Ectodermal cell (in vitro differentiated cells): ENCODE measurements around the gene EIF3I. TPM values are rescaled to one million over a fixed set of nuclear protein-coding genes. Genes with fewer than 3 reads are reported as not detected.

ENCODE experiments used
- H3K27ac ChIP-seq: 2 replicates; pipeline ENCODE4 v1.7.0; 2013; ENCODE audit warnings: mild to moderate bottlenecking, low read depth, low read length; ENCODE audit not compliant: insufficient read depth, poor library complexity, severe bottlenecking
- H3K27me3 ChIP-seq: 2 replicates; pipeline ENCODE4 v1.7.0; 2013; ENCODE audit warnings: mild to moderate bottlenecking, low read length; ENCODE audit not compliant: insufficient read depth, control insufficient read depth, poor library complexity, severe bottlenecking
- H3K36me3 ChIP-seq: one replicate; pipeline ENCODE4 v1.7.0; 2013; ENCODE audit warnings: low read length; ENCODE audit not compliant: control insufficient read depth, insufficient read depth
- H3K4me1 ChIP-seq: one replicate; pipeline ENCODE4 v1.7.0; 2013; ENCODE audit warnings: low read length; ENCODE audit not compliant: control insufficient read depth, insufficient read depth
- H3K4me3 ChIP-seq: 2 replicates; pipeline ENCODE4 v1.7.0; 2013; ENCODE audit warnings: low read depth, low read length, control low read depth; ENCODE audit not compliant: insufficient read depth
- H3K9me3 ChIP-seq: 2 replicates; pipeline ENCODE4 v1.7.0; 2013; ENCODE audit warnings: mild to moderate bottlenecking, low read length, moderate library complexity; ENCODE audit not compliant: control insufficient read depth
- WGBS, 2 experiments: methylation state at CpG; one replicate each; pipeline ENCODE4 v1.1.7; 2013; ENCODE audit warnings: missing lambda C conversion rate in 2 of 2; 5-methylcytosine and 5-hydroxymethylcytosine counted together
- polyA plus RNA-seq, 4 experiments: library from polyadenylated mRNA; stranded (reverse); fragments of 50-300 nt; gene quantifications; one replicate each; pipeline ENCODE4 v1.2.3, GENCODE V29; 2013

The EIF3I gene
- 215 TPM for polyA plus RNA-seq (2013, experiment 1 of 4)
- polyA plus RNA-seq (2013, experiment 2 of 4) = 211 TPM
- 201 TPM for polyA plus RNA-seq (2013, experiment 3 of 4)
- 205 TPM for polyA plus RNA-seq (2013, experiment 4 of 4)

- peaks cover 8% of the 10 kb centered on the region for H3K4me1 ChIP-seq
- H3K36me3 ChIP-seq = no peaks in the 10 kb centered on the region
- no peaks in the 10 kb centered on the region for H3K9me3 ChIP-seq
- peak within 1 kb of the TSS; percentile 83 for H3K4me3 ChIP-seq
- H3K27ac ChIP-seq = peak within 1 kb of the TSS; percentile 26
- WGBS, 2 experiments = 0 to 1% methylated on average over 46 of the region's 46 CpGs
- no peaks in the 10 kb centered on the region for H3K27me3 ChIP-seq
Measured at GRCh38 chr1:32221980-32222755, at the start of gene EIF3I, which contains the start of gene TMEM234. EIF3I (plus strand) TSS chr1:32222407; CDS start chr1:32222442, 35 bp downstream. TMEM234 (minus strand) TSS chr1:32222353; CDS start chr1:32222322, 31 bp downstream.

DNA sequence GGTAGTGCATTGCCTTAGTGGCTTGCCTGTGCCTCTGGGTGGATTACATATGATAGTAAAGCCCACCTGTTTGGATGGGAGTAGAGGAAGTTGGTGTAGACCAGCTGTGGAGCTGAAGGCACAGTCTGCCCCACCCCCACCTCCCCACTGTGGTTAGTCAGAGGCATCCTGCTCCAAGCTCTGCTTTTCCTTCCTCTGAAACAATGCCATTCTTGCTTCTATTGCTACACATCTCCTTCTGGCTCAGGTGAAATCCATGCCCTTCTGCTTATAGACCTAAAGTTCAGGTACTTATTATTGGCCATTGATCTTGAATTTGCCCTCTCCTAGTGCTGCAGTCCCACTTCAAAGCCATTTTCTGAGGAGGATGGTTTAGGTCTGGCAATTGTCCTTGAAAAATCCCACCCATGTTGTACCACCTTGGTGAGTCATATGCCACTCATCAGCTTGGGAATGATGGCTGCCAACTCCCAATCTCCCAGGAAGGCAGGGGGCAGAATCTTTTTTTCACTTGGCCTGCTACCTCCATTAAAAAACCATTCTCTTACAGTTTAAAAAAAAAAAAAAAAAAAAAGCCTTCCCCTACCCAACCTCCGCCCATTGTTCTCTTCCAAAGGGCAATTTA is 49.5 kb upstream of the EIF3I start:
- Histone ChIP-seq H3K9me3 (no peaks in the 10 kb centered on the region), H3K4me1 (no peaks in the 10 kb centered on the region), H3K27ac (no peak overlapping the region), H3K27me3 (no peaks in the 10 kb centered on the region), H3K4me3 (no peak overlapping the region), H3K36me3 (peaks cover 29% of the 10 kb centered on the region)
- 95 to 100% methylated on average over 1 of the region's 1 CpG for WGBS, 2 experiments

- peaks cover 11% of the 10 kb centered on the region for H3K36me3 ChIP-seq
- H3K9me3 ChIP-seq = no peaks in the 10 kb centered on the region
- peak overlapping the region; percentile 41 for H3K27ac ChIP-seq
- H3K4me1 ChIP-seq = peaks cover 11% of the 10 kb centered on the region
- H3K4me3 ChIP-seq = peak overlapping the region; percentile 77
- 86 to 90% methylated on average over 7 of the region's 7 CpGs for WGBS, 2 experiments
- no peaks in the 10 kb centered on the region for H3K27me3 ChIP-seq
Measured at GRCh38 chr1:32178380-32179192, 43.6 kb upstream of the EIF3I start.

- Histone ChIP-seq H3K4me1 (peaks cover 11% of the 10 kb centered on the region), H3K9me3 (no peaks in the 10 kb centered on the region), H3K4me3 (peak overlapping the region; percentile 77), H3K27me3 (no peaks in the 10 kb centered on the region), H3K27ac (peak overlapping the region; percentile 41), H3K36me3 (peaks cover 16% of the 10 kb centered on the region)
- 42 to 47% methylated on average over 7 of the region's 7 CpGs for whole genome bisulfite sequencing, 2 experiments
Measured at GRCh38 chr1:32179193-32179442, 43.1 kb upstream of the EIF3I start.

GRCh38 chr1:32179443-32180185 is 42.6 kb upstream of the EIF3I start, which contains the start of gene TXLNA:
TXLNA (plus strand) TSS chr1:32179675; CDS start chr1:32180346, 671 bp downstream.
- Histone ChIP-seq H3K9me3 (no peaks in the 10 kb centered on the region), H3K27ac (peak within 1 kb of the TSS; percentile 90), H3K27me3 (no peaks in the 10 kb centered on the region), H3K36me3 (peaks cover 21% of the 10 kb centered on the region), H3K4me1 (peaks cover 11% of the 10 kb centered on the region), H3K4me3 (peak within 1 kb of the TSS; percentile 77)
- WGBS, 2 experiments = 1% methylated on average over 79 of the region's 79 CpGs

DNA sequence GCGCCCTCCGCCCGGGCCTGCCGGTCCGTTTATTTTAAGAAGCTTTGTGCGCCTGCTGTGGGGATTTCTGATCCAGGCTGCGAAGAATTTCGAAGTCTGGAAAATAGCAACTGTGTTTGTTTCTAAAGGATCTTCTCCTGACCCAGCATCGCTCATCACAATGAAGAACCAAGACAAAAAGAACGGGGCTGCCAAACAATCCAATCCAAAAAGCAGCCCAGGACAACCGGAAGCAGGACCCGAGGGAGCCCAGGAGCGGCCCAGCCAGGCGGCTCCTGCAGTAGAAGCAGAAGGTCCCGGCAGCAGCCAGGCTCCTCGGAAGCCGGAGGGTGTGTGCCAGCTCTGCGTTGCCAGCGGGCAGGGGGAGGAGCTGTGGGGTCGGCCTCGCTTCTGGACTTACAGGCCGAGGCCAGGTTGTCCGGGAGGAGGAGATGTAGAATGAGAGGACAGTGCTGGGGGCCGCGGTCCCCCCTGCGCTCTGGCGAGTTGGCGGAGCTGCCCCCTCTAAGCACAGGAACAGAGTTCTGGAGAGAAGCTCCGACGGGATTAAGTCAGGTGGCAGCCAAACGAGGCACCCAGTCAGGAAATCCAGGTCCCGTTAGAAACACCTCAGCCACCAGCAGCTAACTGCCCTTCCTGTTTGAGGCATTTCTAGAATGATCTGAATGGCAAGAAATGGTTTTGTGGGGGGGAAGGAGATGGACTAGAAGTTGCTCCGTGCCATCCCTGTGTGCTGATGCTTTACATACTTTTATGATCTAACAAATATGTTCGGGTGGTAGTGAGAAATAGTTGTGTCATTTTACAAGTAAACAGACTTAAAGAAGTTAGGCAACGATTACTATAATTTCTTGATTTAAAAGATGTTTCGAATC is 41.8 kb upstream of the EIF3I start:
- WGBS, 2 experiments = 17 to 19% methylated on average over 36 of the region's 36 CpGs
- Histone ChIP-seq H3K27me3 (no peaks in the 10 kb centered on the region), H3K4me3 (peak overlapping the region; percentile 77), H3K27ac (peak overlapping the region; percentile 90), H3K36me3 (peaks cover 27% of the 10 kb centered on the region), H3K9me3 (no peaks in the 10 kb centered on the region), H3K4me1 (peaks cover 11% of the 10 kb centered on the region)

- H3K27me3 ChIP-seq = no peaks in the 10 kb centered on the region
- H3K27ac ChIP-seq = no peak overlapping the region
- peaks cover 11% of the 10 kb centered on the region for H3K4me1 ChIP-seq
- 93 to 94% methylated on average over 9 of the region's 9 CpGs for WGBS, 2 experiments
- H3K9me3 ChIP-seq = no peaks in the 10 kb centered on the region
- peak overlapping the region; percentile 77 for H3K4me3 ChIP-seq
- H3K36me3 ChIP-seq = peaks cover 29% of the 10 kb centered on the region
Measured at GRCh38 chr1:32181065-32181464, 41.1 kb upstream of the EIF3I start.

DNA sequence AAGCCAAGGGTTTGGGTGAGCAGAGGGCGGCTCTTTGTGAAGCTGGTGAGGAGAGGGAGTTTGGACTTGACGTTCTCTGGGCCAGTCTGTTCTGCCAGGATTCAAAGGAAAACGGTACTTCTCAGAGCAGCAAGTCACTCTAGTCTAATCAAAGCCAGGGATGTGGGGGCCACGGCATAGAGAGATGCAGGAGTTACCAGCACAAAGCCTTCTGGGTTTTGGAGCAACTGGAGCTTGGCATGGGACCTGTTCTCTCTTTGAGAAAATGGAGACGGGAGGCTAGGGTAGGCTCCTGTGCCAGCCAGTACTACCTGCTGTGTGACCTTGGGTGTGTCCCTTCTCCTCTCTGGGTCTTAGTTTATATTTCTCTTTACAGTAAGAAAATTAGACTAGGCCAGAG is 40.6 kb upstream of the EIF3I start:
- Histone ChIP-seq H3K27me3 (no peaks in the 10 kb centered on the region), H3K27ac (no peak overlapping the region), H3K36me3 (peaks cover 34% of the 10 kb centered on the region), H3K4me1 (peaks cover 11% of the 10 kb centered on the region), H3K9me3 (no peaks in the 10 kb centered on the region), H3K4me3 (no peak overlapping the region)
- WGBS, 2 experiments = 96 to 97% methylated on average over 5 of the region's 5 CpGs

DNA sequence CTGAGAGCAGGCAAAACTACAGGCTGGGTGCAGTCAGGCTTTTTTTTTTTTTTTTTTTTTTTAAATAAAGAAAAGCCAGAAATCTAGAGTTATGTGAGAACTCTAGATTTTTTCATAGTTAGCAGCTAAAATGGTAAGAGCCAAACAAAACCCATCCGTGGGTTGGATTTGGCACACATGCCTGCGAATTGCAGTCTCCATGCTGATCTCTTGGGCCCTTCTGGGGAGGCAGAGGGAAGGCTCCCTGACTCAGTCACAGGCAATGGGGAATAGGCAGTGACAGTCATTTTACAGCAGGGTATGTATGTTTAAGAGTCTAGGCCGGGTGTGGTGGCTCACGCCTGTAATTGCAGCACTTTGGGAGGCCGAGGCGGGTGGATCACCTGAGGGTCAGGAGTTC is 40.1 kb upstream of the EIF3I start:
- WGBS, 2 experiments = 96 to 97% methylated on average over 6 of the region's 6 CpGs
- Histone ChIP-seq H3K4me3 (no peak overlapping the region), H3K27ac (no peak overlapping the region), H3K27me3 (no peaks in the 10 kb centered on the region), H3K9me3 (no peaks in the 10 kb centered on the region), H3K4me1 (peaks cover 11% of the 10 kb centered on the region), H3K36me3 (peaks cover 38% of the 10 kb centered on the region)
